ENCODE results near the gene ASTN2.

The ASTN2 gene

GRCh38 chr9:116391306-116391900, 1023.5 kb downstream of the ASTN2 start:
- Histone ChIP-seq H3K9ac (ENCODE audit: low read length) (no peak overlapping the region), H2AFZ (ENCODE audit: low read length) (no peak overlapping the region), H3K36me3 (ENCODE audit: insufficient read depth, low read length) (no peaks in the 10 kb centered on the region), H3F3A (ENCODE audit: insufficient read depth, low read length) (no peaks in the 10 kb centered on the region), H3K9me2 (ENCODE audit: low read depth, low read length) (no peaks in the 10 kb centered on the region), H3K27me3 (ENCODE audit: insufficient read depth, low read length) (no peaks in the 10 kb centered on the region), H3K4me3 (ENCODE audit: low read depth, low read length, poor library complexity, severe bottlenecking) (no peak overlapping the region), H3K27ac (ENCODE audit: low read depth, low read length, poor library complexity, severe bottlenecking) (no peak overlapping the region), H3K4me1 (ENCODE audit: insufficient read depth, low read length, severe bottlenecking) (no peaks in the 10 kb centered on the region), H3K79me2 (ENCODE audit: insufficient read depth, low read length) (no peaks in the 10 kb centered on the region), H3K4me2 (ENCODE audit: low read length) (no peak overlapping the region), H4K20me1 (ENCODE audit: insufficient read depth, low read length) (no peaks in the 10 kb centered on the region), H3K9me3 (ENCODE audit: low read length) (no peaks in the 10 kb centered on the region)
- TF ChIP-seq, protein P1, sequence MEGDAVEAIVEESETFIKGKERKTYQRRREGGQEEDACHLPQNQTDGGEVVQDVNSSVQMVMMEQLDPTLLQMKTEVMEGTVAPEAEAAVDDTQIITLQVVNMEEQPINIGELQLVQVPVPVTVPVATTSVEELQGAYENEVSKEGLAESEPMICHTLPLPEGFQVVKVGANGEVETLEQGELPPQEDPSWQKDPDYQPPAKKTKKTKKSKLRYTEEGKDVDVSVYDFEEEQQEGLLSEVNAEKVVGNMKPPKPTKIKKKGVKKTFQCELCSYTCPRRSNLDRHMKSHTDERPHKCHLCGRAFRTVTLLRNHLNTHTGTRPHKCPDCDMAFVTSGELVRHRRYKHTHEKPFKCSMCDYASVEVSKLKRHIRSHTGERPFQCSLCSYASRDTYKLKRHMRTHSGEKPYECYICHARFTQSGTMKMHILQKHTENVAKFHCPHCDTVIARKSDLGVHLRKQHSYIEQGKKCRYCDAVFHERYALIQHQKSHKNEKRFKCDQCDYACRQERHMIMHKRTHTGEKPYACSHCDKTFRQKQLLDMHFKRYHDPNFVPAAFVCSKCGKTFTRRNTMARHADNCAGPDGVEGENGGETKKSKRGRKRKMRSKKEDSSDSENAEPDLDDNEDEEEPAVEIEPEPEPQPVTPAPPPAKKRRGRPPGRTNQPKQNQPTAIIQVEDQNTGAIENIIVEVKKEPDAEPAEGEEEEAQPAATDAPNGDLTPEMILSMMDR (IDR thresholded peaks at IDR 0.05; ENCODE audit: low read length) = no peak
- TF ChIP-seq EZH2 (IDR thresholded peaks at IDR 0.05; ENCODE audit: borderline replicate concordance, low read length) = no peak

DNA sequence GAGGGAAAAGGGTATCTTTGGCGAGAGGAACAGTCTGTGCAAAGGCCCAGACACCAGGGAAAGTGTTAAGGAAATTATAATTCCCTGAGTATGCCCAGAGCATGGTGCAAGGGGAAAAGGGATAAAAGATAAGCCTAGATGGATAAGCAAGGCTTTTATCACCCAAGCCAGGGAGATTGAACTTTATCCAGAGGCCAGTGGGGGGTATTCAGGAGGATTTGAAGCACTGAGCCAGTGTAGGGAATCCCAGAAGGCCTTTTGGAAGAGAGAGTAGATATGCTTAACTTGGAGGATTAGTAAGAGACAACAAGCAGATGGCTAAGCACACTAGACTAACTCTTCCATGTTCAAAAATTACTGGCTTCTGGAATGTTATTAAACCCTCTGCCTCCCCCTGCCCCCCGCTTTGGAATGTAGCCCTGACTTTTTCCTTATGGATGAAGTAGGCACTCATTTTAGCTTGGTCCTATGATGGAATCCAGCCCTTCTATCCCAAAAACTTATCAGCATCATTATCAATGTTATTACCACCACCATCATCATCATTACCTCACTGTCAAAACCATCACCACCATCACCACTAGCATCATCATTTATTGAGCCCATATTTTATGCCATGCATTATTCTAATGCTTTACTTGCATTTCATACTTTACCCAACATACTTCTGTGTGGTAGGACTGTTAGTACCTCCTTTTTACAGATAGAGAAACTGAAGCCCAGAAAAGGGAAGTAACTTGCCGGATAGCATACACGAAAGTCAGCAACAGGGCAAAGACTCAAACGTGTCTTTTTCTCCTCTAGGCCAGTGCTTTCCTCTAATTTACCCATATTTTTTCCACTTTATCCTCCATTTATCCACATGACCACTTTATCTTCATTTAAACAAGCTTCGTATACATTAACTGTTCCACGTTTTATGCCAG, 1024.3 kb downstream of the ASTN2 start:
- H3K4me2 ChIP-seq (ENCODE audit: low read length) = no peak overlapping the region
- TF ChIP-seq, protein P1 (IDR thresholded peaks at IDR 0.05; ENCODE audit: low read length) = no peak
- no peak for TF ChIP-seq EZH2 (IDR thresholded peaks at IDR 0.05; ENCODE audit: borderline replicate concordance, low read length)
- no peaks in the 10 kb centered on the region for H3K27me3 ChIP-seq (ENCODE audit: insufficient read depth, low read length)
- H4K20me1 ChIP-seq (ENCODE audit: insufficient read depth, low read length) = no peaks in the 10 kb centered on the region
- H3K4me3 ChIP-seq (ENCODE audit: low read depth, low read length, poor library complexity, severe bottlenecking) = no peak overlapping the region
- H3K27ac ChIP-seq (ENCODE audit: low read depth, low read length, poor library complexity, severe bottlenecking) = no peak overlapping the region
- H3K4me1 ChIP-seq (ENCODE audit: insufficient read depth, low read length, severe bottlenecking) = no peaks in the 10 kb centered on the region
- no peaks in the 10 kb centered on the region for H3K9me2 ChIP-seq (ENCODE audit: low read depth, low read length)
- H2AFZ ChIP-seq (ENCODE audit: low read length) = no peak overlapping the region
- H3K36me3 ChIP-seq (ENCODE audit: insufficient read depth, low read length) = no peaks in the 10 kb centered on the region
- H3K79me2 ChIP-seq (ENCODE audit: insufficient read depth, low read length) = no peaks in the 10 kb centered on the region
- no peaks in the 10 kb centered on the region for H3F3A ChIP-seq (ENCODE audit: insufficient read depth, low read length)
- H3K9me3 ChIP-seq (ENCODE audit: low read length) = no peaks in the 10 kb centered on the region
- no peak overlapping the region for H3K9ac ChIP-seq (ENCODE audit: low read length)

DNA sequence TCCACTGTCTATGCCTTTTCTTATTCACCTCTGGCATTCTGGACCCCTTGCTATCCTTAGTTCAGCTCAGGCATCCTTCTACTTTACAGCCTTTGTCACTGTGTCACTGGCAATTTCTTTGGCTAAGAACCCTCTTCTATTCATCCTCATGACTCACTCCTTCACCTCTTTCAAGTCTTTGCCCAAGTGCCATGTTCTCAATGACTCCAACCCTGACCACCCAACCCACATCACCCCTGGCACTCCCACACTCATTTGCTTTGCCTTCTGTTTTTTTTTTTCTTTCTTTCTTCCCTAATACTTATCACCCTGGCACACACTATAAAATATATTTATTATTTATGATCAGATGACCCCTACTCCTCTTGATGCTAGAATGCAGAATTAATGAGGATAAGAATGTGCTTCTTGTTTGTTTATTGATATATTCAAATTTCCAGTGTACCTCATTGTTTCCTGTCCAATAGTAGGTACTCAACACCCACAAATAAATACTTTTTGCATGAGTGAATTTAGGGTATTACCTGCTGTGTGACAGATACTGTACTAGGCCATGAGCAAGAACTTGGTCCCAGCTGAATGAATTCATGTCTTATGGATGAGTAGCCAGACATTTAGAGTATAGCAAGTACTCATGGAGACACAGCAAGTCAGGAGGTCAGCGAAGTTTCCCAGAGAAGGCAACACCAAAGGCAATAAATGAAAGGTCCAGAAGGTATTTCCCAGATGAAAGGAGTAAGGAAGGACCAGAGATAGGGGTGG, 1025.1 kb downstream of the ASTN2 start:
- Histone ChIP-seq H3K9me2 (ENCODE audit: low read depth, low read length) (no peaks in the 10 kb centered on the region), H3K4me1 (ENCODE audit: insufficient read depth, low read length, severe bottlenecking) (no peaks in the 10 kb centered on the region), H3K9me3 (ENCODE audit: low read length) (no peaks in the 10 kb centered on the region), H4K20me1 (ENCODE audit: insufficient read depth, low read length) (no peaks in the 10 kb centered on the region), H3F3A (ENCODE audit: insufficient read depth, low read length) (no peaks in the 10 kb centered on the region), H3K36me3 (ENCODE audit: insufficient read depth, low read length) (no peaks in the 10 kb centered on the region), H2AFZ (ENCODE audit: low read length) (no peak overlapping the region), H3K4me2 (ENCODE audit: low read length) (no peak overlapping the region), H3K4me3 (ENCODE audit: low read depth, low read length, poor library complexity, severe bottlenecking) (no peak overlapping the region), H3K27ac (ENCODE audit: low read depth, low read length, poor library complexity, severe bottlenecking) (no peak overlapping the region), H3K27me3 (ENCODE audit: insufficient read depth, low read length) (no peaks in the 10 kb centered on the region), H3K9ac (ENCODE audit: low read length) (no peak overlapping the region), H3K79me2 (ENCODE audit: insufficient read depth, low read length) (no peaks in the 10 kb centered on the region)
- no peak for TF ChIP-seq EZH2 (IDR thresholded peaks at IDR 0.05; ENCODE audit: borderline replicate concordance, low read length)
- TF ChIP-seq, protein P1 (IDR thresholded peaks at IDR 0.05; ENCODE audit: low read length) = no peak

Measured in OCI-LY1 (cell line).